GM10266 (cell line): ENCODE data around the gene CCND1.

ENCODE experiments used
- DNase-seq: peaks from one replicate; pipeline ENCODE4 v3.0.0; 2012; ENCODE audit errors: extremely low spot score
- CTCF ChIP-seq: IDR thresholded peaks from 2 replicates; pipeline ENCODE4 v1.5.1; 2012; ENCODE audit warnings: mild to moderate bottlenecking, low read depth; ENCODE audit not compliant: control insufficient read depth, insufficient read depth; ENCODE audit errors: missing control alignments

Gene CCND1

GRCh38 chr11:69609351-69609750, 31.6 kb upstream of the CCND1 start:
- TF ChIP-seq CTCF, result no peak
- no peak for DNase-seq

- no peak for TF ChIP-seq CTCF
Observed at GRCh38 chr11:69611548-69612526, 29.1 kb upstream of the CCND1 start.

GRCh38 chr11:69613594-69613993, 27.4 kb upstream of the CCND1 start:
- TF ChIP-seq CTCF, result no peak
- no peak for DNase-seq

More at GRCh38 chr11:69611548-69612526, 29.1 kb upstream of the CCND1 start:
- no peak for DNase-seq

- DNase-seq, result no peak
Observed at GRCh38 chr11:69614085-69614484, 26.9 kb upstream of the CCND1 start.

GRCh38 chr11:69615545-69616278, 25.2 kb upstream of the CCND1 start:
- no peak for DNase-seq
- no peak for TF ChIP-seq CTCF

More at GRCh38 chr11:69614085-69614484, 26.9 kb upstream of the CCND1 start:
- no peak for TF ChIP-seq CTCF

GRCh38 chr11:69617220-69617619, 23.7 kb upstream of the CCND1 start:
- DNase-seq, result no peak
- no peak for TF ChIP-seq CTCF

GRCh38 chr11:69617682-69618081, 23.3 kb upstream of the CCND1 start:
- no peak for TF ChIP-seq CTCF

More at GRCh38 chr11:69617682-69618081, 23.3 kb upstream of the CCND1 start:
- DNase-seq, result no peak
